K562 treated with DMSO at 1 percent for 48 hours (cell line): ENCODE measurements around the gene OTUD5. TPM values are rescaled to one million over a fixed set of nuclear protein-coding genes. Genes with fewer than 3 reads are reported as not detected.

ENCODE experiments used
- total RNA-seq: library from RNA; unstranded; fragments of 300-600 nt; gene quantifications from 2 replicates; pipeline ENCODE4 v1.2.3, GENCODE V29; 2022; ENCODE audit warnings: low replicate concordance; ENCODE audit errors: extremely low read depth

The OTUD5 gene
- not detected in 2 replicates for total RNA-seq

GRCh38 chrX:48957477-48957826, at the start of gene OTUD5:
TSS of gene OTUD5 (minus strand) at chrX:48957607. CDS start at chrX:48957570, 37 bp downstream.

GRCh38 chrX:49002091-49002935, 44.9 kb upstream of the OTUD5 start, which contains the start of gene GRIPAP1:
TSS of gene GRIPAP1 (minus strand) at chrX:49002264. CDS start at chrX:49002229, 35 bp downstream.

GRCh38 chrX:48971249-48972219, 14.1 kb upstream of the OTUD5 start, which contains the start of gene KCND1:
TSS of gene KCND1 (minus strand) at chrX:48971844. CDS start at chrX:48970271, 1,573 bp downstream.

GRCh38 chrX:48918643-48919340, 38.6 kb downstream of the OTUD5 start, which contains the start of gene PIM2:
TSS of gene PIM2 (minus strand) at chrX:48919024. CDS start at chrX:48918834, 190 bp downstream.

GRCh38 chrX:48911412-48912182, 45.8 kb downstream of the OTUD5 start, which contains the start of gene SLC35A2:
TSS of gene SLC35A2 (minus strand) at chrX:48911646. CDS start at chrX:48911636, 10 bp downstream.

GRCh38 chrX:48897625-48898306, 59.6 kb downstream of the OTUD5 start, which contains the start of the genes PQBP1 and TIMM17B:
TSS of gene PQBP1 (plus strand) at chrX:48897930. CDS start at chrX:48898510, 580 bp downstream.
TSS of gene TIMM17B (minus strand) at chrX:48897768. CDS start at chrX:48897749, 19 bp downstream.

Other genes starting within 250 kb of the OTUD5 start
- gene GLOD5, start 195.9 kb downstream of the OTUD5 start, total RNA-seq: not detected in 2 replicates
- not detected in 2 replicates for gene GATA1, start 171.0 kb downstream of the OTUD5 start, total RNA-seq
- gene HDAC6, start 155.5 kb downstream of the OTUD5 start, total RNA-seq: not detected in 2 replicates
- not detected in 2 replicates for gene ERAS, start 131.1 kb downstream of the OTUD5 start, total RNA-seq
- not detected in 2 replicates for gene PCSK1N, start 122.0 kb downstream of the OTUD5 start, total RNA-seq
- gene TIMM17B, start 59.8 kb downstream of the OTUD5 start, total RNA-seq: not detected in 2 replicates
- 606 TPM in 1 of 2 replicates, not detected in the other for gene PQBP1, start 59.7 kb downstream of the OTUD5 start, total RNA-seq
- not detected in 2 replicates for gene SLC35A2, start 46.0 kb downstream of the OTUD5 start, total RNA-seq
- not detected in 2 replicates for gene PIM2, start 38.6 kb downstream of the OTUD5 start, total RNA-seq
- not detected in 2 replicates for gene KCND1, start 14.2 kb upstream of the OTUD5 start, total RNA-seq
- gene GRIPAP1, start 44.7 kb upstream of the OTUD5 start, total RNA-seq: not detected in 2 replicates
- gene TFE3, start 85.8 kb upstream of the OTUD5 start, total RNA-seq: not detected in 2 replicates
- gene CCDC120, start 101.4 kb upstream of the OTUD5 start, total RNA-seq: not detected in 2 replicates
- not detected in 2 replicates for gene PRAF2, start 116.4 kb upstream of the OTUD5 start, total RNA-seq
- gene WDR45, start 122.3 kb upstream of the OTUD5 start, total RNA-seq: not detected in 2 replicates
- gene GPKOW, start 166.1 kb upstream of the OTUD5 start, total RNA-seq: not detected in 2 replicates
- gene MAGIX, start 205.2 kb upstream of the OTUD5 start, total RNA-seq: not detected in 2 replicates
- not detected in 2 replicates for gene PLP2, start 214.3 kb upstream of the OTUD5 start, total RNA-seq
- gene PRICKLE3, start 228.8 kb upstream of the OTUD5 start, total RNA-seq: not detected in 2 replicates
- gene SYP, start 242.6 kb upstream of the OTUD5 start, total RNA-seq: not detected in 2 replicates